Natural killer cell (primary cell): Measurements from ENCODE around the gene CSTF1. TPM values are rescaled to one million over a fixed set of nuclear protein-coding genes. Genes with fewer than 3 reads are reported as not detected.
"Not testable (repeated sequence)": the region's sequence is repeated elsewhere in the genome, so short reads cannot be mapped to it uniquely, and the experiment has no call there.

Experiments used
- ATAC-seq, 3 donors: fragments of 150-1000 bp in 2 of 3; fragments of 200-7000 bp in 1 of 3; cut with Tn5 transposase; 1 replicate in 1 of 3; 2 replicates in 2 of 3; pipeline ENCODE4 v1.10.0; 2021; ENCODE audit warnings: mild to moderate bottlenecking in 2 of 3, moderate library complexity in 2 of 3
- DNase-seq, 2 donors: peaks; one replicate each; pipeline versions ENCODE4 v3.0.0 to v3.0.0-alpha.2; 2013 to 2021; ENCODE audit warnings: mixed read lengths in 1 of 2
- H3K27ac ChIP-seq: one replicate; pipeline ENCODE4 v1.5.1; 2013; ENCODE audit warnings: mild to moderate bottlenecking, low read length
- H3K27me3 ChIP-seq: one replicate; pipeline ENCODE4 v1.6.1; 2013; ENCODE audit warnings: low read length; ENCODE audit not compliant: control insufficient read depth, insufficient read depth
- H3K36me3 ChIP-seq: one replicate; pipeline ENCODE4 v1.6.1; 2013; ENCODE audit warnings: low read length; ENCODE audit not compliant: control insufficient read depth, insufficient read depth
- H3K4me1 ChIP-seq: one replicate; pipeline ENCODE4 v1.6.1; 2013; ENCODE audit warnings: low read length; ENCODE audit not compliant: control insufficient read depth, insufficient read depth
- H3K4me3 ChIP-seq: one replicate; pipeline ENCODE4 v1.5.1; 2013; ENCODE audit warnings: low read length
- H3K9me3 ChIP-seq: one replicate; pipeline ENCODE4 v1.6.1; 2013; ENCODE audit warnings: low read length; ENCODE audit not compliant: control insufficient read depth, insufficient read depth
- H3K27ac Mint-ChIP-seq, 2 donors: one replicate each; pipeline ENCODE4 v1.8.0; 2022; ENCODE audit warnings: mild to moderate bottlenecking in 2 of 2, mixed read lengths in 2 of 2, moderate library complexity in 1 of 2
- H3K27me3 Mint-ChIP-seq, 2 donors: one replicate each; pipeline ENCODE4 v1.8.0; 2022; ENCODE audit warnings: low read depth in 2 of 2, mixed read lengths in 2 of 2
- H3K36me3 Mint-ChIP-seq: one replicate; pipeline ENCODE4 v1.8.0; 2022; ENCODE audit warnings: mixed read lengths
- H3K4me1 Mint-ChIP-seq, 2 donors: one replicate each; pipeline ENCODE4 v1.8.0; 2022; ENCODE audit warnings: mixed read lengths in 2 of 2
- H3K4me3 Mint-ChIP-seq: one replicate; pipeline ENCODE4 v1.8.0; 2022; ENCODE audit warnings: mild to moderate bottlenecking, moderate library complexity, mixed read lengths
- H3K9me3 Mint-ChIP-seq, 2 donors: one replicate each; pipeline ENCODE4 v1.8.0; 2022; ENCODE audit warnings: mixed read lengths in 2 of 2
- WGBS: methylation state at CpG from one replicate; pipeline ENCODE4 v1.1.7; 2013; ENCODE audit warnings: missing lambda C conversion rate; ENCODE audit not compliant: insufficient coverage; 5-methylcytosine and 5-hydroxymethylcytosine counted together
- intact Hi-C: fragments of 100-400 bp; cut with micrococcal nuclease; formaldehyde crosslinking; loops from one replicate; pipeline ENCODE4 v1.14.2; 2022
- total RNA-seq, 4 donors: library from RNA; stranded (reverse); fragments of 120-200 nt in 1 of 4; gene quantifications; one replicate each; pipeline versions ENCODE4 v1.2.3 to v1.2.4, GENCODE V29; 2013 to 2022
- TF ChIP-seq, protein P1 (sequence below): fragments of 200-600 bp; IDR thresholded peaks from one replicate; pipeline ENCODE4 v1.8.0; 2022; ENCODE audit warnings: antibody characterized with exemption

CSTF1 gene
- total RNA-seq, 3 donors from 2014 or later (not counting 1 experiment from before 2014, with no cell fraction given), result 15.8 to 24.3 (median 18.5) TPM

GRCh38 chr20:56393653-56394052 is 1.2 kb downstream of the CSTF1 start:
- Histone ChIP-seq H3K27ac (peak overlapping the region; percentile 5), H3K4me1 (peaks cover 21% of the 10 kb centered on the region), H3K4me3 (no peak overlapping the region), H3K36me3 (peaks cover 31% of the 10 kb centered on the region), H3K9me3 (no peaks in the 10 kb centered on the region), H3K27me3 (no peaks in the 10 kb centered on the region)
- peaks cover 15% of the 10 kb centered on the region for H3K36me3 Mint-ChIP-seq
- 78% methylated on average over 8 of the region's 8 CpGs for WGBS
- no peak overlapping the region for H3K4me3 Mint-ChIP-seq
- intact Hi-C loops, result loop anchor here (2.0 kb wide), 1 partner anchor 19 kb away; the partner anchor contains the start of gene CASS4
- TF ChIP-seq, protein P1, sequence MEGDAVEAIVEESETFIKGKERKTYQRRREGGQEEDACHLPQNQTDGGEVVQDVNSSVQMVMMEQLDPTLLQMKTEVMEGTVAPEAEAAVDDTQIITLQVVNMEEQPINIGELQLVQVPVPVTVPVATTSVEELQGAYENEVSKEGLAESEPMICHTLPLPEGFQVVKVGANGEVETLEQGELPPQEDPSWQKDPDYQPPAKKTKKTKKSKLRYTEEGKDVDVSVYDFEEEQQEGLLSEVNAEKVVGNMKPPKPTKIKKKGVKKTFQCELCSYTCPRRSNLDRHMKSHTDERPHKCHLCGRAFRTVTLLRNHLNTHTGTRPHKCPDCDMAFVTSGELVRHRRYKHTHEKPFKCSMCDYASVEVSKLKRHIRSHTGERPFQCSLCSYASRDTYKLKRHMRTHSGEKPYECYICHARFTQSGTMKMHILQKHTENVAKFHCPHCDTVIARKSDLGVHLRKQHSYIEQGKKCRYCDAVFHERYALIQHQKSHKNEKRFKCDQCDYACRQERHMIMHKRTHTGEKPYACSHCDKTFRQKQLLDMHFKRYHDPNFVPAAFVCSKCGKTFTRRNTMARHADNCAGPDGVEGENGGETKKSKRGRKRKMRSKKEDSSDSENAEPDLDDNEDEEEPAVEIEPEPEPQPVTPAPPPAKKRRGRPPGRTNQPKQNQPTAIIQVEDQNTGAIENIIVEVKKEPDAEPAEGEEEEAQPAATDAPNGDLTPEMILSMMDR, result no peak
- ATAC-seq (no peak), DNase-seq (no peak)
- H3K9me3 Mint-ChIP-seq, result no peaks in the 10 kb centered on the region
- no peak overlapping the region for H3K27ac Mint-ChIP-seq
- H3K27me3 Mint-ChIP-seq, result no peaks in the 10 kb centered on the region
- peaks cover 12 to 23% of the 10 kb centered on the region in 2 donors for H3K4me1 Mint-ChIP-seq

GRCh38 chr20:56395166-56395565 is 2.7 kb downstream of the CSTF1 start:
- DNase-seq, result no peak
- Histone ChIP-seq H3K27me3 (no peaks in the 10 kb centered on the region), H3K36me3 (peaks cover 46% of the 10 kb centered on the region), H3K4me1 (peaks cover 21% of the 10 kb centered on the region), H3K4me3 (no peak overlapping the region), H3K27ac (no peak overlapping the region), H3K9me3 (no peaks in the 10 kb centered on the region)
- WGBS, result 89% methylated on average over 4 of the region's 4 CpGs
- Mint-ChIP-seq H3K4me1 (peaks cover 16 to 26% of the 10 kb centered on the region in 2 donors), H3K27ac (peak overlapping the region; percentile 14 to 31), H3K4me3 (no peak overlapping the region), H3K9me3 (no peaks in the 10 kb centered on the region), H3K27me3 (no peaks in the 10 kb centered on the region), H3K36me3 (peaks cover 21% of the 10 kb centered on the region)
- intact Hi-C loops, result no loop called here
- TF ChIP-seq, protein P1, result no peak
- no peak for ATAC-seq

DNA sequence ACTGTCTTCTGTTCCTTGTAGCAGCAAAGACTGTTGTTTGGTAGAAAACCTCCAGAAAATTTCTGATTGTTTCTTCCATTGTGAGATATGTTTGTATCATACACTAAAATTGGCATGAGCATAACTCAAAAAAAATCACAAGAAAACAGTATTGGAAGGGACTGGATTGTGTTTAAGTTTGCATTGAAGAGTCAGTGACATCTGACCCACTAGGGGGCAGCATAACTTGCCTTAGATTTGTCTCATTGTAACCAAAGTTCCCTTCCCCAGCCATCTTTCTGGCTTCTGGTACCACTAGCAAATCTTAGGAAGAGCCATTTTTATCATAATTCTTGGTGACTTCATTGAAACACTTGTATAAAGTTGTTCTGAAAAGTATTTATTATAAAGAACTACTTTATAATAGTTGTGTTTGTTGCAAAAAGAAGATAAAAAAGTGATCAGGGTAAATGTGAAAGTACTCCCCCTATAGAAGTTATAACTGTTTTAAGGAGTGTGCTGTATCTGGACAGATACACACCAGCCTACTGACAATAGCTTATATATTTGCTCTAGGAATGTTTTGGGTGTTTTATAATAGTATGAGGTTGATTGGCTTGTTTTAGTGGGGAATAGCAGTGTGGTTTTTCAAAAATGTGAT is 7.7 kb downstream of the CSTF1 start:
- peak overlapping the region; percentile 80 for H3K27ac Mint-ChIP-seq
- DNase-seq (peak in 1 of 2 donors; percentile 90), ATAC-seq (peak; percentile 82 to 97 (median 83))
- H3K36me3 Mint-ChIP-seq, result peaks cover 28% of the 10 kb centered on the region
- H3K9me3 Mint-ChIP-seq, result no peaks in the 10 kb centered on the region
- H3K9me3 ChIP-seq, result no peaks in the 10 kb centered on the region
- no peaks in the 10 kb centered on the region for H3K4me1 ChIP-seq
- no peaks in the 10 kb centered on the region for H3K27me3 ChIP-seq
- peaks cover 73% of the 10 kb centered on the region for H3K36me3 ChIP-seq
- intact Hi-C loops, result loop anchor here (1.0 kb wide), 3 partner anchors 68 to 116 kb away; partner anchors contain the start of gene RTF2
- H3K4me3 ChIP-seq, result no peak overlapping the region
- no peak overlapping the region for H3K4me3 Mint-ChIP-seq
- peaks cover 8 to 13% of the 10 kb centered on the region in 2 donors for H3K4me1 Mint-ChIP-seq
- no peak overlapping the region for H3K27ac ChIP-seq
- no peaks in the 10 kb centered on the region for H3K27me3 Mint-ChIP-seq
- TF ChIP-seq, protein P1, result peak; percentile 96

DNA sequence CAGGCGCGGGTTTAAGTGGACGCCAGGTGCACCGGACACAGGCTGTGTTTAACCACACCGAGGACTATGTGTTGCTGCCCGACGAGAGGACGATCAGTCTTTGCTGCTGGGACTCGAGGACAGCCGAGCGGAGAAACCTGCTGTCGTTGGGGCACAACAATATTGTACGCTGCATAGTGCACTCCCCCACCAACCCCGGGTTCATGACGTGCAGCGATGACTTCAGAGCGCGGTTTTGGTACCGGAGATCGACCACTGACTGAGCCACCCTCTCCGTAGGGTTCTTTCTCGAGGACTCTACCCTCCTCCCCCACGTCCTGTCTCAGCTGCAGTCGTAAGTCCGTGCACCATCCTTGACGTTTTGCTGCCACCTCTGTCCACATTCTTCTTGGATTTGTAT is 11.0 kb downstream of the CSTF1 start:
- Mint-ChIP-seq H3K27me3 (no peaks in the 10 kb centered on the region), H3K9me3 (no peaks in the 10 kb centered on the region), H3K4me3 (no peak overlapping the region), H3K4me1 (peaks cover 7 to 8% of the 10 kb centered on the region in 2 donors), H3K27ac (peak overlapping the region; percentile 47 to 48), H3K36me3 (peaks cover 19% of the 10 kb centered on the region)
- intact Hi-C loops, result no loop called here
- ATAC-seq (no peak), DNase-seq (no peak)
- H3K4me1 ChIP-seq, result no peaks in the 10 kb centered on the region
- H3K9me3 ChIP-seq, result no peaks in the 10 kb centered on the region
- H3K4me3 ChIP-seq, result no peak overlapping the region
- TF ChIP-seq, protein P1, result no peak
- H3K36me3 ChIP-seq, result peaks cover 69% of the 10 kb centered on the region
- no peak overlapping the region for H3K27ac ChIP-seq
- no peaks in the 10 kb centered on the region for H3K27me3 ChIP-seq
- 95% methylated on average over 26 of the region's 26 CpGs for WGBS

DNA sequence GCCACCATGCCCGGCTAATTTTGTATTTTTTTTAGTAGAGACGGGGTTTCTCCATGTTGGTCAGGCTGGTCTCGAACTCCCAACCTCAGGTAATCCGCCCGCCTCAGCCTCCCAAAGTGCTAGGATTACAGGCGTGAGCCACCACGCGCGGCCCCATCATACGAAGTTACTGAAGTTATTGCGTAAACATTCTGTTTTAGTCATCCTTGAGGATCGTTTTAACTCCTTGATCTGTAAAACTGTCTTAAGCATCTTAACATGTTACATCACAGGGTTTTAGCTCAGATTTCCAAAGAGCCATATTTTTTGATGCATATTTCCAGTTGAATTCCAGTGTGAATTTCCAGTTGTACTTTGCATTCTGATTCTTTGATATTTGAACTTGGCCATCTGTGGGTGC is 12.9 kb downstream of the CSTF1 start:
- H3K4me3 ChIP-seq, DNase-seq, H3K4me3 Mint-ChIP-seq, H3K4me1 Mint-ChIP-seq, ATAC-seq, H3K27me3 ChIP-seq, H3K9me3 Mint-ChIP-seq, intact Hi-C loops, H3K27ac ChIP-seq, H3K27me3 Mint-ChIP-seq, H3K9me3 ChIP-seq, H3K4me1 ChIP-seq: not testable (repeated sequence)
- H3K36me3 ChIP-seq, result peaks cover 52% of the 10 kb centered on the region
- WGBS, result 96% methylated on average over 12 of the region's 12 CpGs
- Mint-ChIP-seq H3K27ac (peak overlapping the region; percentile 21 to 36), H3K36me3 (peaks cover 13% of the 10 kb centered on the region)
